CD4-positive, alpha-beta memory T cell (primary cell): ENCODE results near the gene ARID1A. TPM values are rescaled to one million over a fixed set of nuclear protein-coding genes. Genes with fewer than 3 reads are reported as not detected.

Experiments used
- CTCF ChIA-PET: fragments of 350-600 bp; sonication (Branson Sonifier 250); formaldehyde crosslinking; loops from one replicate; lab custom pipeline; 2021; ENCODE audit warnings: inconsistent platforms; ENCODE audit not compliant: partially characterized antibody; lab: Charles Lee
- POLR2A ChIA-PET: fragments of 350-600 bp; sonication (Branson Sonifier 250); formaldehyde crosslinking; loops from one replicate; lab custom pipeline; 2021; ENCODE audit not compliant: partially characterized antibody; lab: Charles Lee
- DNase-seq, 5 donors: peaks; one replicate each; pipeline versions ENCODE4 v3.0.0 to v3.0.0-alpha.2; 2020 to 2022; ENCODE audit warnings: mixed read lengths in 1 of 5
- H3K27ac ChIP-seq: one replicate; pipeline ENCODE4 v1.7.0; 2013; ENCODE audit warnings: low read depth, low read length
- H3K27me3 ChIP-seq: 2 replicates; pipeline ENCODE4 v1.7.0; 2013; ENCODE audit warnings: mild to moderate bottlenecking, low read length, moderate library complexity; ENCODE audit not compliant: insufficient read depth
- H3K36me3 ChIP-seq: 2 replicates; pipeline ENCODE4 v1.7.0; 2013; ENCODE audit warnings: mild to moderate bottlenecking, low read length, moderate library complexity; ENCODE audit not compliant: insufficient read depth
- H3K4me1 ChIP-seq: 2 replicates; pipeline ENCODE4 v1.7.0; 2013; ENCODE audit warnings: mild to moderate bottlenecking, low read length, moderate library complexity; ENCODE audit not compliant: insufficient read depth
- H3K4me3 ChIP-seq, 2 donors: one replicate each; pipeline ENCODE4 v1.7.0; 2013; ENCODE audit warnings: low read length in 2 of 2, mild to moderate bottlenecking in 1 of 2
- H3K9me3 ChIP-seq, 2 donors: one replicate each; pipeline ENCODE4 v1.7.0; 2013; ENCODE audit warnings: low read length in 2 of 2, control low read depth in 1 of 2; ENCODE audit not compliant: control insufficient read depth in 1 of 2
- H3K27ac Mint-ChIP-seq, 7 donors: one replicate each; pipeline ENCODE4 v1.8.0; 2020 to 2021; ENCODE audit warnings: mixed read lengths in 7 of 7, mild to moderate bottlenecking in 6 of 7, inconsistent platforms in 3 of 7, moderate library complexity in 3 of 7
- H3K27me3 Mint-ChIP-seq, 2 donors: one replicate each; pipeline ENCODE4 v1.8.0; 2020 to 2021; ENCODE audit warnings: mixed read lengths in 2 of 2
- H3K36me3 Mint-ChIP-seq, 2 donors: one replicate each; pipeline ENCODE4 v1.8.0; 2020 to 2021; ENCODE audit warnings: mixed read lengths in 2 of 2, inconsistent platforms in 1 of 2, mild to moderate bottlenecking in 1 of 2
- H3K4me1 Mint-ChIP-seq, 4 donors: one replicate each; pipeline ENCODE4 v1.8.0; 2020 to 2021; ENCODE audit warnings: mixed read lengths in 4 of 4, mild to moderate bottlenecking in 1 of 4
- H3K4me3 Mint-ChIP-seq, 8 donors: one replicate each; pipeline ENCODE4 v1.8.0; 2020 to 2021; ENCODE audit warnings: mixed read lengths in 8 of 8, mild to moderate bottlenecking in 7 of 8, moderate library complexity in 6 of 8, inconsistent platforms in 3 of 8
- H3K9me3 Mint-ChIP-seq, 8 donors: one replicate each; pipeline ENCODE4 v1.8.0; 2020 to 2021; ENCODE audit warnings: mixed read lengths in 8 of 8, mild to moderate bottlenecking in 5 of 8, inconsistent platforms in 3 of 8, moderate library complexity in 1 of 8
- intact Hi-C: fragments of 100-400 bp; cut with micrococcal nuclease; formaldehyde crosslinking; loops from one replicate; pipeline ENCODE4 v1.15.1; 2023
- polyA plus RNA-seq, 2 donors: library from polyadenylated mRNA; unstranded; fragments of 300-500 nt; fragmentation: Illumina TruSeq; gene quantifications; one replicate each; pipeline ENCODE4 v1.2.3, GENCODE V29; 2021
- total RNA-seq, 2 experiments: library from RNA; stranded (reverse); gene quantifications; one replicate each; pipeline ENCODE4 v1.2.3, GENCODE V29; 2021

ARID1A gene
- total and polyA plus RNA-seq, 4 experiments from 2014 or later = 4.2 to 127 (median 71.2) TPM

GRCh38 chr1:26820784-26821269 lies 125.0 kb downstream of the ARID1A start:
- H3K36me3 Mint-ChIP-seq = no peaks in the 10 kb centered on the region
- peak overlapping the region; percentile 87 to 94 (median 92) for H3K27ac Mint-ChIP-seq
- Histone ChIP-seq H3K9me3 (no peaks in the 10 kb centered on the region), H3K27ac (peak overlapping the region; percentile 43), H3K36me3 (no peaks in the 10 kb centered on the region), H3K4me1 (peaks cover 25% of the 10 kb centered on the region), H3K4me3 (peak overlapping the region in 1 of 2 donors; percentile 42), H3K27me3 (no peaks in the 10 kb centered on the region)
- peak; percentile 53 to 60 (median 57) for DNase-seq
- H3K4me1 Mint-ChIP-seq = peaks cover 15 to 36% (median 27%) of the 10 kb centered on the region in 4 donors
- ChIA-PET CTCF (interaction anchor here (0.6 to 8.3 kb wide), 32 partner anchors 10 to 368 kb away, joined by 3 to 184 read pairs (median 5); partner anchors contain the start of gene SFN), POLR2A (interaction anchor here (0.6 to 2.4 kb wide), 14 partner anchors 11 to 319 kb away, joined by 3 to 55 read pairs (median 5); partner anchors contain the start of genes GPATCH3, GPN2 and PIGV)
- H3K4me3 Mint-ChIP-seq = peak overlapping the region; percentile 79 to 87 (median 84)
- no peaks in the 10 kb centered on the region for H3K27me3 Mint-ChIP-seq
- intact Hi-C loops = loop anchor here (1.0 kb wide), 1 partner anchor 12 kb away; no protein-coding TSS in a partner anchor
- H3K9me3 Mint-ChIP-seq = no peaks in the 10 kb centered on the region

- Histone ChIP-seq H3K27ac (no peak overlapping the region), H3K27me3 (no peaks in the 10 kb centered on the region), H3K4me1 (peaks cover 37% of the 10 kb centered on the region), H3K36me3 (no peaks in the 10 kb centered on the region), H3K4me3 (no peak overlapping the region), H3K9me3 (no peaks in the 10 kb centered on the region)
- ChIA-PET CTCF (interaction anchor here (0.7 to 8.3 kb wide), 7 partner anchors 12 to 476 kb away, joined by 3 to 184 read pairs (median 6); no protein-coding TSS in a partner anchor), POLR2A (interaction anchor here (1.4 to 3.2 kb wide), 2 partner anchors 10 to 13 kb away, joined by 6 to 20 read pairs; no protein-coding TSS in a partner anchor)
- peak overlapping the region in 5 of 7 donors; percentile 24 to 83 (median 68) for H3K27ac Mint-ChIP-seq
- intact Hi-C loops = no loop called here
- no peak overlapping the region for H3K4me3 Mint-ChIP-seq
- H3K27me3 Mint-ChIP-seq = no peaks in the 10 kb centered on the region
- peaks cover 0 to 2% (median 0%) of the 10 kb centered on the region in 8 donors for H3K9me3 Mint-ChIP-seq
- DNase-seq = no peak
- peaks cover 0 to 6% of the 10 kb centered on the region in 2 donors for H3K36me3 Mint-ChIP-seq
- H3K4me1 Mint-ChIP-seq = peaks cover 25 to 50% (median 36%) of the 10 kb centered on the region in 4 donors
Observed at GRCh38 chr1:26822737-26823395, 127.1 kb downstream of the ARID1A start.

- H3K27me3 Mint-ChIP-seq = no peaks in the 10 kb centered on the region
- no peaks in the 10 kb centered on the region for H3K36me3 ChIP-seq
- no peaks in the 10 kb centered on the region for H3K9me3 ChIP-seq
- H3K27me3 ChIP-seq = no peaks in the 10 kb centered on the region
- ChIA-PET POLR2A (interaction anchor here (2.0 to 3.2 kb wide), 2 partner anchors 8 to 37 kb away, joined by 5 to 20 read pairs; partner anchors contain the start of gene PIGV), CTCF (interaction anchor here (1.4 to 8.3 kb wide), 5 partner anchors 10 to 41 kb away, joined by 4 to 184 read pairs (median 16); no protein-coding TSS in a partner anchor)
- H3K27ac Mint-ChIP-seq = peak overlapping the region; percentile 95 to 98 (median 96)
- peak overlapping the region; percentile 94 for H3K27ac ChIP-seq
- H3K4me1 Mint-ChIP-seq = peaks cover 42 to 68% (median 54%) of the 10 kb centered on the region in 4 donors
- peak overlapping the region in 6 of 8 donors; percentile 17 to 97 (median 34) for H3K4me3 Mint-ChIP-seq
- no peak overlapping the region for H3K4me3 ChIP-seq
- H3K4me1 ChIP-seq = peaks cover 54% of the 10 kb centered on the region
- intact Hi-C loops = no loop called here
- H3K9me3 Mint-ChIP-seq = peaks cover 0 to 2% (median 0%) of the 10 kb centered on the region in 8 donors
- peaks cover 0 to 17% of the 10 kb centered on the region in 2 donors for H3K36me3 Mint-ChIP-seq
- DNase-seq = no peak
Observed at GRCh38 chr1:26824731-26825130, 128.9 kb downstream of the ARID1A start.

GRCh38 chr1:26826261-26827105 lies 130.7 kb downstream of the ARID1A start, which contains the start of gene ZDHHC18:
ZDHHC18 (plus strand) TSS chr1:26826688; CDS start chr1:26826805, 117 bp downstream.
- CTCF ChIA-PET = interaction anchor here (2.2 to 8.3 kb wide), 3 partner anchors 9 to 39 kb away, joined by 6 to 184 read pairs (median 45); no protein-coding TSS in a partner anchor
- Histone ChIP-seq H3K4me3 (peak within 1 kb of the TSS; percentile 50 to 69), H3K36me3 (no peaks in the 10 kb centered on the region), H3K27ac (peak within 1 kb of the TSS; percentile 94), H3K9me3 (no peaks in the 10 kb centered on the region), H3K27me3 (no peaks in the 10 kb centered on the region), H3K4me1 (peaks cover 57% of the 10 kb centered on the region)
- Mint-ChIP-seq H3K36me3 (peaks cover 4 to 25% of the 10 kb centered on the region in 2 donors), H3K27ac (peak within 1 kb of the TSS; percentile 96 to 100 (median 100)), H3K4me3 (peak within 1 kb of the TSS; percentile 93 to 98 (median 94)), H3K4me1 (peaks cover 47 to 72% (median 57%) of the 10 kb centered on the region in 4 donors), H3K9me3 (peaks cover 0 to 2% (median 0%) of the 10 kb centered on the region in 8 donors), H3K27me3 (no peaks in the 10 kb centered on the region)
- POLR2A ChIA-PET = interaction anchor here (0.5 to 2.0 kb wide), 6 partner anchors 16 to 356 kb away, joined by 3 to 5 read pairs (median 3); partner anchors contain the start of gene PIGV
- intact Hi-C loops = no loop called here
- peak; percentile 66 to 82 (median 78) for DNase-seq

GRCh38 chr1:26827106-26827604 lies 131.3 kb downstream of the ARID1A start:
- peaks cover 0 to 2% (median 0%) of the 10 kb centered on the region in 8 donors for H3K9me3 Mint-ChIP-seq
- peaks cover 5% of the 10 kb centered on the region for H3K36me3 ChIP-seq
- intact Hi-C loops = no loop called here
- peak overlapping the region; percentile 81 for H3K27ac ChIP-seq
- DNase-seq = no peak
- no peaks in the 10 kb centered on the region for H3K27me3 Mint-ChIP-seq
- H3K27ac Mint-ChIP-seq = peak overlapping the region; percentile 90 to 100 (median 100)
- H3K27me3 ChIP-seq = no peaks in the 10 kb centered on the region
- CTCF ChIA-PET = no interaction called here
- H3K4me1 ChIP-seq = peaks cover 63% of the 10 kb centered on the region
- H3K4me3 ChIP-seq = peak overlapping the region; percentile 50 to 60
- H3K4me1 Mint-ChIP-seq = peaks cover 52 to 78% (median 62%) of the 10 kb centered on the region in 4 donors
- peak overlapping the region; percentile 92 to 98 (median 92) for H3K4me3 Mint-ChIP-seq
- peaks cover 8 to 30% of the 10 kb centered on the region in 2 donors for H3K36me3 Mint-ChIP-seq
- H3K9me3 ChIP-seq = no peaks in the 10 kb centered on the region
- POLR2A ChIA-PET = interaction anchor here (5.5 kb wide), 1 partner anchor 38 kb away, joined by 19 read pairs; no protein-coding TSS in a partner anchor

- peaks cover 12 to 35% of the 10 kb centered on the region in 2 donors for H3K36me3 Mint-ChIP-seq
Observed at GRCh38 chr1:26827663-26828062, 131.8 kb downstream of the ARID1A start.

More at GRCh38 chr1:26827663-26828062, 131.8 kb downstream of the ARID1A start:
- Mint-ChIP-seq H3K4me1 (peaks cover 57 to 81% (median 67%) of the 10 kb centered on the region in 4 donors), H3K9me3 (peaks cover 0 to 2% (median 0%) of the 10 kb centered on the region in 8 donors), H3K4me3 (peak overlapping the region; percentile 92 to 98 (median 92)), H3K27me3 (no peaks in the 10 kb centered on the region), H3K27ac (peak overlapping the region; percentile 90 to 100 (median 100))
- CTCF ChIA-PET = interaction anchor here (0.7 to 1.7 kb wide), 4 partner anchors 17 to 136 kb away, joined by 3 to 12 read pairs (median 3); no protein-coding TSS in a partner anchor
- no peak for DNase-seq
- H3K4me3 ChIP-seq = peak overlapping the region; percentile 50 to 60
- POLR2A ChIA-PET = interaction anchor here (1.3 to 5.5 kb wide), 3 partner anchors 10 to 63 kb away, joined by 4 to 19 read pairs (median 9); partner anchors contain the start of gene GPN2
- H3K36me3 ChIP-seq = peaks cover 10% of the 10 kb centered on the region
- no peaks in the 10 kb centered on the region for H3K27me3 ChIP-seq
- intact Hi-C loops = no loop called here
- H3K9me3 ChIP-seq = no peaks in the 10 kb centered on the region
- H3K27ac ChIP-seq = peak overlapping the region; percentile 81
- H3K4me1 ChIP-seq = peaks cover 68% of the 10 kb centered on the region
